ENCODE results near the gene EMCN. TPM values are rescaled to one million over a fixed set of nuclear protein-coding genes. Genes with fewer than 3 reads are reported as not detected.

EMCN gene
- total RNA-seq = under 0.01 TPM in 1 of 2 replicates, not detected in the other

GRCh38 chr4:100517864-100518341 lies at the start of gene EMCN:
Gene EMCN (minus strand): TSS chr4:100518022. CDS start chr4:100517914, 108 bp downstream.

Data from nasal cavity respiratory epithelium epithelial cell of viscerocranial mucosa (primary cell).